ENCODE measurements around the gene TELO2. TPM values are rescaled to one million over a fixed set of nuclear protein-coding genes. Genes with fewer than 3 reads are reported as not detected.

The TELO2 gene
- total and polyA plus RNA-seq, 12 donors, result 14.5 to 50.5 (median 20.8) TPM

- WGBS, 2 donors, result 93 to 96% methylated on average over 44 of the region's 44 CpGs
- Histone ChIP-seq H3K9me3 (no peaks in the 10 kb centered on the region), H3K27ac (no peak overlapping the region), H3K4me1 (peaks cover 0 to 3% (median 0%) of the 10 kb centered on the region in 9 donors), H3K4me3 (no peak overlapping the region), H3K27me3 (no peaks in the 10 kb centered on the region), H3K36me3 (peaks cover 8 to 94% (median 54%) of the 10 kb centered on the region in 9 donors)
- intact Hi-C loops (cut with DNase I), result no loop called here
- DNase-seq, result no peak
- no peak for ATAC-seq
- no peak for TF ChIP-seq CTCF (IDR thresholded peaks at IDR 0.05)
Observed at GRCh38 chr16:1500465-1501150, 7.4 kb downstream of the TELO2 start.

- no peaks in the 10 kb centered on the region for H3K4me1 ChIP-seq
- ATAC-seq (no peak), DNase-seq (no peak)
- no peak overlapping the region for H3K4me3 ChIP-seq
- no peak for TF ChIP-seq CTCF (IDR thresholded peaks at IDR 0.05)
- H3K9me3 ChIP-seq, result no peaks in the 10 kb centered on the region
- no peak overlapping the region for H3K27ac ChIP-seq
- no peaks in the 10 kb centered on the region for H3K27me3 ChIP-seq
- WGBS, 2 donors, result 94% methylated on average over 23 of the region's 23 CpGs
- peaks cover 8 to 94% (median 44%) of the 10 kb centered on the region in 9 donors for H3K36me3 ChIP-seq
- intact Hi-C loops (cut with DNase I), result no loop called here
Observed at GRCh38 chr16:1501630-1502029, 8.5 kb downstream of the TELO2 start.

- TF ChIP-seq CTCF (IDR thresholded peaks at IDR 0.05), result no peak
- DNase-seq (no peak), ATAC-seq (no peak)
- H3K27ac ChIP-seq, result no peak overlapping the region
- H3K9me3 ChIP-seq, result no peaks in the 10 kb centered on the region
- H3K36me3 ChIP-seq, result peaks cover 8 to 94% (median 38%) of the 10 kb centered on the region in 9 donors
- intact Hi-C loops (cut with DNase I), result no loop called here
- no peak overlapping the region for H3K4me3 ChIP-seq
- no peaks in the 10 kb centered on the region for H3K27me3 ChIP-seq
- no peaks in the 10 kb centered on the region for H3K4me1 ChIP-seq
- WGBS, 2 donors, result 95 to 96% methylated on average over 42 of the region's 42 CpGs
Observed at GRCh38 chr16:1502092-1503004, 9.2 kb downstream of the TELO2 start.

GRCh38 chr16:1503110-1503955 lies 10.2 kb downstream of the TELO2 start:
- intact Hi-C loops (cut with DNase I), result no loop called here
- Histone ChIP-seq H3K4me3 (no peak overlapping the region), H3K9me3 (no peaks in the 10 kb centered on the region), H3K36me3 (peaks cover 8 to 90% (median 38%) of the 10 kb centered on the region in 9 donors), H3K4me1 (peaks cover 0 to 1% (median 0%) of the 10 kb centered on the region in 9 donors), H3K27me3 (no peaks in the 10 kb centered on the region), H3K27ac (no peak overlapping the region)
- 96 to 97% methylated on average over 37 of the region's 37 CpGs for WGBS, 2 donors
- ATAC-seq (no peak), DNase-seq (no peak)
- TF ChIP-seq CTCF (IDR thresholded peaks at IDR 0.05), result no peak
